Embryonic facial prominence (tissue), 1 donor: ENCODE measurements around the gene NUP133.
"Not testable (repeated sequence)": the region's sequence is repeated elsewhere in the genome, so short reads cannot be mapped to it uniquely, and the experiment has no call there.

ENCODE experiments used
- DNase-seq: peaks from one replicate; pipeline ENCODE4 v3.0.0-alpha.2; 2016; ENCODE audit errors: extremely low spot score

The NUP133 gene

GRCh38 chr1:229412810-229413209 lies 95.3 kb downstream of the NUP133 start:
- DNase-seq, result not testable (repeated sequence)

GRCh38 chr1:229412056-229412455 lies 96.1 kb downstream of the NUP133 start:
- no peak for DNase-seq

- DNase-seq, result no peak
Observed at GRCh38 chr1:229411434-229412055, 96.6 kb downstream of the NUP133 start.

- peak; percentile 18 for DNase-seq
Observed at GRCh38 chr1:229410692-229411433, 97.3 kb downstream of the NUP133 start.

- DNase-seq, result no peak
Observed at GRCh38 chr1:229410370-229410691, 97.8 kb downstream of the NUP133 start.

- DNase-seq, result no peak
Observed at GRCh38 chr1:229409616-229410369, 98.3 kb downstream of the NUP133 start.

- DNase-seq, result no peak
Observed at GRCh38 chr1:229408458-229409037, 99.6 kb downstream of the NUP133 start.

GRCh38 chr1:229407206-229408026 lies 100.7 kb downstream of the NUP133 start:
- DNase-seq, result no peak

- no peak for DNase-seq
Observed at GRCh38 chr1:229406798-229407197, 101.3 kb downstream of the NUP133 start.

- DNase-seq, result no peak
Observed at GRCh38 chr1:229403573-229403972, 104.6 kb downstream of the NUP133 start.

- no peak for DNase-seq
Observed at GRCh38 chr1:229402993-229403392, 105.1 kb downstream of the NUP133 start.

GRCh38 chr1:229402329-229402728 lies 105.8 kb downstream of the NUP133 start:
- DNase-seq, result not testable (repeated sequence)

- no peak for DNase-seq
Observed at GRCh38 chr1:229397762-229398161, 110.4 kb downstream of the NUP133 start.

- no peak for DNase-seq
Observed at GRCh38 chr1:229396585-229397206, 111.4 kb downstream of the NUP133 start.

- DNase-seq, result not testable (repeated sequence)
Observed at GRCh38 chr1:229394517-229394916, 113.6 kb downstream of the NUP133 start.

GRCh38 chr1:229392936-229393335 lies 115.2 kb downstream of the NUP133 start:
- DNase-seq, result no peak
